AG04450 (cell line): Measurements from ENCODE around the gene RASA3. TPM values are rescaled to one million over a fixed set of nuclear protein-coding genes. Genes with fewer than 3 reads are reported as not detected.

Source experiments
- CTCF ChIA-PET: fragments of 300-600, 350-600 bp; formaldehyde crosslinking; extraction: SDS; loops from one replicate; lab custom pipeline; 2022; ENCODE audit warnings: antibody characterized with exemption, inconsistent platforms; lab: Charles Lee
- POLR2A ChIA-PET: fragments of 350-600 bp; formaldehyde crosslinking; extraction: SDS; loops from one replicate; lab custom pipeline; 2021; ENCODE audit warnings: antibody characterized with exemption, inconsistent platforms; lab: Yijun Ruan, JAX
- DNase-seq: peaks from one replicate; pipeline ENCODE4 v3.0.0-alpha.2; 2011; ENCODE audit warnings: low read depth, low spot score
- H3K27ac ChIP-seq: one replicate; pipeline ENCODE4 v1.5.1; 2012; ENCODE audit warnings: low read depth, low read length, control low read depth
- H3K27me3 ChIP-seq: one replicate; pipeline ENCODE4 v1.6.0; 2012; ENCODE audit warnings: low read length; ENCODE audit not compliant: control insufficient read depth, insufficient read depth
- H3K4me3 ChIP-seq: 2 replicates; pipeline ENCODE4 v1.5.1; 2011; ENCODE audit warnings: mild to moderate bottlenecking, low read depth, low read length, control low read depth
- H3K9me3 ChIP-seq: 2 replicates; pipeline ENCODE4 v1.5.1; 2012; ENCODE audit warnings: low read length; ENCODE audit not compliant: control insufficient read depth, insufficient read depth
- polyA plus RNA-seq: library from polyadenylated mRNA; depleted of rRNA; stranded (reverse); fragments of >200 nt; gene quantifications from 2 replicates; pipeline ENCODE4 v1.2.3, GENCODE V29; 2011
- TF ChIP-seq, protein P1 (sequence below): IDR thresholded peaks from 2 replicates; pipeline ENCODE4 v1.5.1; 2011; ENCODE audit warnings: low read depth, low read length, control low read depth, inconsistent platforms

Gene RASA3
- polyA plus RNA-seq, 1 experiment = 25.2 TPM

- Histone ChIP-seq H3K9me3 (peaks cover 6% of the 10 kb centered on the region; the same call in 1 of the 2 replicates), H3K27ac (peak overlapping the region; percentile 47), H3K27me3 (no peaks in the 10 kb centered on the region), H3K4me3 (no peak overlapping the region)
- TF ChIP-seq, protein P1, sequence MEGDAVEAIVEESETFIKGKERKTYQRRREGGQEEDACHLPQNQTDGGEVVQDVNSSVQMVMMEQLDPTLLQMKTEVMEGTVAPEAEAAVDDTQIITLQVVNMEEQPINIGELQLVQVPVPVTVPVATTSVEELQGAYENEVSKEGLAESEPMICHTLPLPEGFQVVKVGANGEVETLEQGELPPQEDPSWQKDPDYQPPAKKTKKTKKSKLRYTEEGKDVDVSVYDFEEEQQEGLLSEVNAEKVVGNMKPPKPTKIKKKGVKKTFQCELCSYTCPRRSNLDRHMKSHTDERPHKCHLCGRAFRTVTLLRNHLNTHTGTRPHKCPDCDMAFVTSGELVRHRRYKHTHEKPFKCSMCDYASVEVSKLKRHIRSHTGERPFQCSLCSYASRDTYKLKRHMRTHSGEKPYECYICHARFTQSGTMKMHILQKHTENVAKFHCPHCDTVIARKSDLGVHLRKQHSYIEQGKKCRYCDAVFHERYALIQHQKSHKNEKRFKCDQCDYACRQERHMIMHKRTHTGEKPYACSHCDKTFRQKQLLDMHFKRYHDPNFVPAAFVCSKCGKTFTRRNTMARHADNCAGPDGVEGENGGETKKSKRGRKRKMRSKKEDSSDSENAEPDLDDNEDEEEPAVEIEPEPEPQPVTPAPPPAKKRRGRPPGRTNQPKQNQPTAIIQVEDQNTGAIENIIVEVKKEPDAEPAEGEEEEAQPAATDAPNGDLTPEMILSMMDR = no peak
- ChIA-PET CTCF (interaction anchor here (0.6 to 1.2 kb wide), 3 partner anchors 102 to 243 kb away, joined by 3 read pairs; no protein-coding TSS in a partner anchor), POLR2A (interaction anchor here (0.9 to 1.5 kb wide), 2 partner anchors 8 to 9 kb away, joined by 3 read pairs; no protein-coding TSS in a partner anchor)
- DNase-seq = no peak
Observed at GRCh38 chr13:114025405-114025713, 107.1 kb downstream of the RASA3 start.

- POLR2A ChIA-PET = interaction anchor here (1.5 kb wide), 1 partner anchor 8 kb away, joined by 3 read pairs; no protein-coding TSS in a partner anchor
- Histone ChIP-seq H3K9me3 (peaks cover 3% of the 10 kb centered on the region; the same call in 1 of the 2 replicates), H3K27ac (peak overlapping the region; percentile 47), H3K4me3 (no peak overlapping the region), H3K27me3 (no peaks in the 10 kb centered on the region)
- DNase-seq = no peak
- CTCF ChIA-PET = interaction anchor here (0.6 to 1.2 kb wide), 3 partner anchors 103 to 242 kb away, joined by 3 read pairs; no protein-coding TSS in a partner anchor
- TF ChIP-seq, protein P1 = no peak
Observed at GRCh38 chr13:114024603-114025404, 107.6 kb downstream of the RASA3 start.

GRCh38 chr13:114023716-114024602 lies 108.5 kb downstream of the RASA3 start:
- ChIA-PET CTCF (no interaction called here), POLR2A (no interaction called here)
- Histone ChIP-seq H3K4me3 (no peak overlapping the region), H3K27ac (no peak overlapping the region), H3K27me3 (no peaks in the 10 kb centered on the region), H3K9me3 (no peaks in the 10 kb centered on the region; the same call in 1 of the 2 replicates)
- TF ChIP-seq, protein P1 = no peak
- DNase-seq = no peak

DNA sequence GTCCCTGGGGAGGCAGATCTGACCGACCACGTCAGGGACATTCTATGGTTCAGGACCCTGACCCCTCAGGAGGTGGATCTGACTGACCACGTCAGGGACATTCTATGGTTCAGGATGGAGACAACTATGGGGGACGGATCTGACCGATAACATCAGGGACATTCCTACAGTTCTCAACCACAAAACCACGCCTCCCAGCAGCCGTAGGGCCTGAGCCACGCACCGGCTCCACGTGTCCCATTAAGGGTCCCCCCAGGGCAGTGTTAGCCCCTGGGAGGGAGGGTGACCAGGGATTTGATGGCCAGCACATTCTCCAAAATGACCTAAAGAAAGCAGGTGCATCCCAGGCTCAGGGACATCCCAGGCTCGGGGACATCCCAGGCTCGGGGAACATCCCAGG lies 109.5 kb downstream of the RASA3 start:
- TF ChIP-seq, protein P1 = no peak
- Histone ChIP-seq H3K27me3 (no peaks in the 10 kb centered on the region), H3K27ac (no peak overlapping the region), H3K4me3 (no peak overlapping the region), H3K9me3 (no peaks in the 10 kb centered on the region; the same call in 1 of the 2 replicates)
- DNase-seq = no peak
- CTCF ChIA-PET = no interaction called here
- POLR2A ChIA-PET = no interaction called here
